ENCODE data around the gene SLC9A4. TPM values are rescaled to one million over a fixed set of nuclear protein-coding genes. Genes with fewer than 3 reads are reported as not detected.

Gene SLC9A4
- total and polyA plus RNA-seq, 10 of the 15 experiments (the other 5 are each of a cell fraction or from before 2014, with no cell fraction given) = 0.10 TPM; not detected in 9

GRCh38 chr2:102499558-102499957 is 26.5 kb downstream of the SLC9A4 start:
- CTCF ChIA-PET = interaction anchor here (3.2 kb wide), 1 partner anchor 27 kb away, joined by 10 read pairs; the partner anchor contains the start of gene SLC9A4
- no peaks in the 10 kb centered on the region for H4K20me1 ChIP-seq (ENCODE audit: control insufficient read depth, insufficient read depth)
- POLR2A ChIA-PET = no interaction called here
- intact Hi-C loops (cut with micrococcal nuclease; ENCODE audit: unreplicated experiment) (no loop called here), in situ Hi-C loops (cut with MboI) (no loop called here)
- DNase-seq (ENCODE audit: low read depth, low spot score) (no peak), ATAC-seq (no peak), FAIRE-seq (no peak)
- no peaks in the 10 kb centered on the region for H3K4me1 ChIP-seq (ENCODE audit: control insufficient read depth, insufficient read depth, low read length)
- no peaks in the 10 kb centered on the region; a peak in 1 of 4 replicates for H3K27me3 ChIP-seq (replicated peaks in 1 of 2; ENCODE audit: control insufficient read depth in 2 of 2, insufficient read depth in 2 of 2, low read length in 1 of 2)
- TF ChIP-seq ZNF687 (IDR thresholded peaks at IDR 0.05) = no peak
- no peak for TF ChIP-seq HDAC2 (IDR thresholded peaks at IDR 0.05)
- TF ChIP-seq RUNX3 (IDR thresholded peaks at IDR 0.05; ENCODE audit: low read length) = no peak
- TF ChIP-seq MAX (IDR thresholded peaks at IDR 0.05; ENCODE audit: low read depth, low read length) = no peak
- TF ChIP-seq POLR2A (IDR thresholded peaks at IDR 0.05; ENCODE audit: low read depth, low read length) = no peak
- no peak for TF ChIP-seq E2F4 (IDR thresholded peaks at IDR 0.05; ENCODE audit: low read depth, low read length)
- no peak for TF ChIP-seq SUPT20H (IDR thresholded peaks at IDR 0.05; ENCODE audit: borderline replicate concordance, control insufficient read depth, low read depth, low read length)
- no peak for TF ChIP-seq ATF7 (IDR thresholded peaks at IDR 0.05; ENCODE audit: low read depth)
- no peak for TF ChIP-seq ZBED1 (IDR thresholded peaks at IDR 0.05; ENCODE audit: borderline replicate concordance)
- no peak for TF ChIP-seq ATF2 (IDR thresholded peaks at IDR 0.05; ENCODE audit: low read length)
- no peak overlapping the region for H3K4me2 ChIP-seq (ENCODE audit: control insufficient read depth, insufficient read depth)
- H3K79me2 ChIP-seq (ENCODE audit: control insufficient read depth, insufficient read depth, low read length) = no peaks in the 10 kb centered on the region
- no peak overlapping the region for H3K4me3 ChIP-seq
- H3K9ac ChIP-seq (ENCODE audit: control insufficient read depth, insufficient read depth, low read length) = no peak overlapping the region
- no peak overlapping the region for H2AFZ ChIP-seq (ENCODE audit: control insufficient read depth, low read depth, low read length)
- SMC1A ChIA-PET (ENCODE audit: uncharacterized antibody, unreplicated experiment) = interaction anchor here (1.1 kb wide), 1 partner anchor 65 kb away, joined by 3 read pairs; no protein-coding TSS in a partner anchor
- no TSS peak for BruUV-seq (replicated peaks)
- H3K9me3 ChIP-seq (replicated peaks; ENCODE audit: control insufficient read depth, insufficient read depth, low read length) = no peaks in the 10 kb centered on the region
- H3K36me3 ChIP-seq (ENCODE audit: control insufficient read depth in 2 of 2, insufficient read depth in 2 of 2, low read length in 1 of 2) = no peaks in the 10 kb centered on the region
- WGBS (ENCODE audit: insufficient coverage, insufficient replicate concordance, low lambda C conversion rate, missing lambda C conversion rate) = 32% methylated on average over 1 of the region's 1 CpG
- no peak overlapping the region for H3K27ac ChIP-seq (ENCODE audit: control insufficient read depth, insufficient read depth)
- RAD21 ChIA-PET (ENCODE audit: unreplicated experiment) = no interaction called here
